ENCODE data around the gene PANK2. TPM values are rescaled to one million over a fixed set of nuclear protein-coding genes. Genes with fewer than 3 reads are reported as not detected.

PANK2 gene
- total and polyA plus RNA-seq, 2 experiments from 2014 or later = 36.1 to 72.0 TPM

GRCh38 chr20:3896302-3896701, 7.1 kb downstream of the PANK2 start:
- peak overlapping the region; percentile 27; the same call in 1 of the 2 replicates for H3K4me2 ChIP-seq
- H4K20me1 ChIP-seq (replicated peaks; ENCODE audit: insufficient read depth) = peaks cover 98% of the 10 kb centered on the region
- Mint-ChIP-seq H3K4me1 (peaks cover 45% of the 10 kb centered on the region), H3K27ac (no peak overlapping the region), H3K4me3 (no peak overlapping the region), H3K36me3 (ENCODE audit: low read depth) (peaks cover 53% of the 10 kb centered on the region), H3K9me3 (no peaks in the 10 kb centered on the region), H3K27me3 (ENCODE audit: insufficient read depth, low read depth, poor library complexity) (peaks cover 5% of the 10 kb centered on the region)
- TF ChIP-seq, protein P1, sequence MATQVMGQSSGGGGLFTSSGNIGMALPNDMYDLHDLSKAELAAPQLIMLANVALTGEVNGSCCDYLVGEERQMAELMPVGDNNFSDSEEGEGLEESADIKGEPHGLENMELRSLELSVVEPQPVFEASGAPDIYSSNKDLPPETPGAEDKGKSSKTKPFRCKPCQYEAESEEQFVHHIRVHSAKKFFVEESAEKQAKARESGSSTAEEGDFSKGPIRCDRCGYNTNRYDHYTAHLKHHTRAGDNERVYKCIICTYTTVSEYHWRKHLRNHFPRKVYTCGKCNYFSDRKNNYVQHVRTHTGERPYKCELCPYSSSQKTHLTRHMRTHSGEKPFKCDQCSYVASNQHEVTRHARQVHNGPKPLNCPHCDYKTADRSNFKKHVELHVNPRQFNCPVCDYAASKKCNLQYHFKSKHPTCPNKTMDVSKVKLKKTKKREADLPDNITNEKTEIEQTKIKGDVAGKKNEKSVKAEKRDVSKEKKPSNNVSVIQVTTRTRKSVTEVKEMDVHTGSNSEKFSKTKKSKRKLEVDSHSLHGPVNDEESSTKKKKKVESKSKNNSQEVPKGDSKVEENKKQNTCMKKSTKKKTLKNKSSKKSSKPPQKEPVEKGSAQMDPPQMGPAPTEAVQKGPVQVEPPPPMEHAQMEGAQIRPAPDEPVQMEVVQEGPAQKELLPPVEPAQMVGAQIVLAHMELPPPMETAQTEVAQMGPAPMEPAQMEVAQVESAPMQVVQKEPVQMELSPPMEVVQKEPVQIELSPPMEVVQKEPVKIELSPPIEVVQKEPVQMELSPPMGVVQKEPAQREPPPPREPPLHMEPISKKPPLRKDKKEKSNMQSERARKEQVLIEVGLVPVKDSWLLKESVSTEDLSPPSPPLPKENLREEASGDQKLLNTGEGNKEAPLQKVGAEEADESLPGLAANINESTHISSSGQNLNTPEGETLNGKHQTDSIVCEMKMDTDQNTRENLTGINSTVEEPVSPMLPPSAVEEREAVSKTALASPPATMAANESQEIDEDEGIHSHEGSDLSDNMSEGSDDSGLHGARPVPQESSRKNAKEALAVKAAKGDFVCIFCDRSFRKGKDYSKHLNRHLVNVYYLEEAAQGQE (IDR thresholded peaks at IDR 0.05; ENCODE audit: unreplicated experiment) = no peak
- TF ChIP-seq, protein P2, sequence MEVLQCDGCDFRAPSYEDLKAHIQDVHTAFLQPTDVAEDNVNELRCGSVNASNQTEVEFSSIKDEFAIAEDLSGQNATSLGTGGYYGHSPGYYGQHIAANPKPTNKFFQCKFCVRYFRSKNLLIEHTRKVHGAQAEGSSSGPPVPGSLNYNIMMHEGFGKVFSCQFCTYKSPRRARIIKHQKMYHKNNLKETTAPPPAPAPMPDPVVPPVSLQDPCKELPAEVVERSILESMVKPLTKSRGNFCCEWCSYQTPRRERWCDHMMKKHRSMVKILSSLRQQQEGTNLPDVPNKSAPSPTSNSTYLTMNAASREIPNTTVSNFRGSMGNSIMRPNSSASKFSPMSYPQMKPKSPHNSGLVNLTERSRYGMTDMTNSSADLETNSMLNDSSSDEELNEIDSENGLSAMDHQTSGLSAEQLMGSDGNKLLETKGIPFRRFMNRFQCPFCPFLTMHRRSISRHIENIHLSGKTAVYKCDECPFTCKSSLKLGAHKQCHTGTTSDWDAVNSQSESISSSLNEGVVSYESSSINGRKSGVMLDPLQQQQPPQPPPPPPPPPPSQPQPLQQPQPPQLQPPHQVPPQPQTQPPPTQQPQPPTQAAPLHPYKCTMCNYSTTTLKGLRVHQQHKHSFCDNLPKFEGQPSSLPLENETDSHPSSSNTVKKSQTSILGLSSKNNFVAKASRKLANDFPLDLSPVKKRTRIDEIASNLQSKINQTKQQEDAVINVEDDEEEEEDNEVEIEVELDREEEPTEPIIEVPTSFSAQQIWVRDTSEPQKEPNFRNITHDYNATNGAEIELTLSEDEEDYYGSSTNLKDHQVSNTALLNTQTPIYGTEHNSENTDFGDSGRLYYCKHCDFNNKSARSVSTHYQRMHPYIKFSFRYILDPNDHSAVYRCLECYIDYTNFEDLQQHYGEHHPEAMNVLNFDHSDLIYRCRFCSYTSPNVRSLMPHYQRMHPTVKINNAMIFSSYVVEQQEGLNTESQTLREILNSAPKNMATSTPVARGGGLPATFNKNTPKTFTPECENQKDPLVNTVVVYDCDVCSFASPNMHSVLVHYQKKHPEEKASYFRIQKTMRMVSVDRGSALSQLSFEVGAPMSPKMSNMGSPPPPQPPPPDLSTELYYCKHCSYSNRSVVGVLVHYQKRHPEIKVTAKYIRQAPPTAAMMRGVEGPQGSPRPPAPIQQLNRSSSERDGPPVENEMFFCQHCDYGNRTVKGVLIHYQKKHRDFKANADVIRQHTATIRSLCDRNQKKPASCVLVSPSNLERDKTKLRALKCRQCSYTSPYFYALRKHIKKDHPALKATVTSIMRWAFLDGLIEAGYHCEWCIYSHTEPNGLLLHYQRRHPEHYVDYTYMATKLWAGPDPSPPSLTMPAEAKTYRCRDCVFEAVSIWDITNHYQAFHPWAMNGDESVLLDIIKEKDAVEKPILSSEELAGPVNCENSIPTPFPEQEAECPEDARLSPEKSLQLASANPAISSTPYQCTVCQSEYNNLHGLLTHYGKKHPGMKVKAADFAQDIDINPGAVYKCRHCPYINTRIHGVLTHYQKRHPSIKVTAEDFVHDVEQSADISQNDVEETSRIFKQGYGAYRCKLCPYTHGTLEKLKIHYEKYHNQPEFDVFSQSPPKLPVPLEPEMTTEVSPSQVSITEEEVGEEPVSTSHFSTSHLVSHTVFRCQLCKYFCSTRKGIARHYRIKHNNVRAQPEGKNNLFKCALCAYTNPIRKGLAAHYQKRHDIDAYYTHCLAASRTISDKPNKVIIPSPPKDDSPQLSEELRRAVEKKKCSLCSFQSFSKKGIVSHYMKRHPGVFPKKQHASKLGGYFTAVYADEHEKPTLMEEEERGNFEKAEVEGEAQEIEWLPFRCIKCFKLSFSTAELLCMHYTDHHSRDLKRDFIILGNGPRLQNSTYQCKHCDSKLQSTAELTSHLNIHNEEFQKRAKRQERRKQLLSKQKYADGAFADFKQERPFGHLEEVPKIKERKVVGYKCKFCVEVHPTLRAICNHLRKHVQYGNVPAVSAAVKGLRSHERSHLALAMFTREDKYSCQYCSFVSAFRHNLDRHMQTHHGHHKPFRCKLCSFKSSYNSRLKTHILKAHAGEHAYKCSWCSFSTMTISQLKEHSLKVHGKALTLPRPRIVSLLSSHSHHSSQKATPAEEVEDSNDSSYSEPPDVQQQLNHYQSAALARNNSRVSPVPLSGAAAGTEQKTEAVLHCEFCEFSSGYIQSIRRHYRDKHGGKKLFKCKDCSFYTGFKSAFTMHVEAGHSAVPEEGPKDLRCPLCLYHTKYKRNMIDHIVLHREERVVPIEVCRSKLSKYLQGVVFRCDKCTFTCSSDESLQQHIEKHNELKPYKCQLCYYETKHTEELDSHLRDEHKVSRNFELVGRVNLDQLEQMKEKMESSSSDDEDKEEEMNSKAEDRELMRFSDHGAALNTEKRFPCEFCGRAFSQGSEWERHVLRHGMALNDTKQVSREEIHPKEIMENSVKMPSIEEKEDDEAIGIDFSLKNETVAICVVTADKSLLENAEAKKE (CRISPR knock-in tag; IDR thresholded peaks at IDR 0.05) = no peak
- TF ChIP-seq NANOG (IDR thresholded peaks at IDR 0.05; ENCODE audit: borderline replicate concordance) (no peak), JUNB (IDR thresholded peaks at IDR 0.05; ENCODE audit: unreplicated experiment) (no peak), ZNF331 (CRISPR knock-in tag; IDR thresholded peaks at IDR 0.05; ENCODE audit: low read depth) (no peak), CTCF (conservative IDR thresholded peaks at IDR 0.05; ENCODE audit: low read depth in 2 of 2) (no peak), ZNF114 (CRISPR knock-in tag; IDR thresholded peaks at IDR 0.05) (no peak), POLR2AphosphoS5 (IDR thresholded peaks at IDR 0.05; ENCODE audit: low read depth) (no peak), STAT1 (IDR thresholded peaks at IDR 0.05; ENCODE audit: unreplicated experiment) (no peak), EZH2phosphoT487 (IDR thresholded peaks at IDR 0.05; ENCODE audit: unreplicated experiment) (no peak), CREB1 (CRISPR knock-in tag; IDR thresholded peaks at IDR 0.05; ENCODE audit: low read depth) (no peak), EZH2 (IDR thresholded peaks at IDR 0.05; ENCODE audit: low read depth, unreplicated experiment) (no peak)
- TF ChIP-seq, protein P3, sequence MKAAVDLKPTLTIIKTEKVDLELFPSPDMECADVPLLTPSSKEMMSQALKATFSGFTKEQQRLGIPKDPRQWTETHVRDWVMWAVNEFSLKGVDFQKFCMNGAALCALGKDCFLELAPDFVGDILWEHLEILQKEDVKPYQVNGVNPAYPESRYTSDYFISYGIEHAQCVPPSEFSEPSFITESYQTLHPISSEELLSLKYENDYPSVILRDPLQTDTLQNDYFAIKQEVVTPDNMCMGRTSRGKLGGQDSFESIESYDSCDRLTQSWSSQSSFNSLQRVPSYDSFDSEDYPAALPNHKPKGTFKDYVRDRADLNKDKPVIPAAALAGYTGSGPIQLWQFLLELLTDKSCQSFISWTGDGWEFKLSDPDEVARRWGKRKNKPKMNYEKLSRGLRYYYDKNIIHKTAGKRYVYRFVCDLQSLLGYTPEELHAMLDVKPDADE (IDR thresholded peaks at IDR 0.05) = no peak
- H3K79me2 ChIP-seq (replicated peaks; ENCODE audit: insufficient read depth) = peaks cover 100% of the 10 kb centered on the region
- 0 out of 2 replicates have a peak, but pooled peaks cover 7% of the 10 kb centered on the region for H3K36me3 ChIP-seq (ENCODE audit: insufficient read depth)
- H3K27ac ChIP-seq (ENCODE audit: low read depth) = no peak overlapping the region; the same call in 1 of the 2 replicates
- H2AFZ ChIP-seq = no peak overlapping the region
- H3K27me3 ChIP-seq (ENCODE audit: insufficient read depth) = no peaks in the 10 kb centered on the region
- no peaks in the 10 kb centered on the region for H3K9me2 ChIP-seq (ENCODE audit: insufficient read depth)
- H3K4me1 ChIP-seq (ENCODE audit: insufficient read depth) = peaks cover 49% of the 10 kb centered on the region
- DNase-seq (ENCODE audit: low spot score) = no peak
- no peak overlapping the region for H3K4me3 ChIP-seq
- 0 out of 2 replicates have a peak, but pooled peaks cover 10% of the 10 kb centered on the region for H3F3A ChIP-seq (replicated peaks; ENCODE audit: low read depth)
- no peak for ATAC-seq

Measured in GM23338 (cell line).